ENCODE results near the gene NARS2. TPM values are rescaled to one million over a fixed set of nuclear protein-coding genes. Genes with fewer than 3 reads are reported as not detected.

Gene NARS2
- total RNA-seq, 1 experiment from 2014 or later: 27.6 TPM

DNA sequence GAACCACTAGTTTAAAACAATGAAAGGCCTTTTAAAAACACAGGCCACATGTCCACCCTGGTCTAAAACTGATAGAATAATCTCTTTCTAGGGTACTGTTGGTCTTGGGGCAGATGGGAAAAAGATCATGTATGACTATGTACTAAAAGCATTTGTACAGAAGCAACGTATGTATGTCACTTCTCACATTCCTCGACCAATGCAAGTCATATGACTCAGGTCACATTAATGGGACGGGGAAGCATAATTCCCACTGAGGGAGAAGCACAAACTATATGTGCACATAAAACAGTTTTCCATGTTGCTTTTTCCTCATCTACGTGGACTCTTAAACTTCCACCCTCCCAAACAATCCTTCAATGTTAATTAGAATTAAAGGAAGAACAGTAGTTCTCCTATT lies 124.8 kb downstream of the NARS2 start:
- no peaks in the 10 kb centered on the region for H3K36me3 ChIP-seq
- H3K27me3 ChIP-seq: no peaks in the 10 kb centered on the region
- DNase-seq: no peak
- no peaks in the 10 kb centered on the region for H3K9me3 ChIP-seq
- no peak overlapping the region for H3K4me3 ChIP-seq

DNA sequence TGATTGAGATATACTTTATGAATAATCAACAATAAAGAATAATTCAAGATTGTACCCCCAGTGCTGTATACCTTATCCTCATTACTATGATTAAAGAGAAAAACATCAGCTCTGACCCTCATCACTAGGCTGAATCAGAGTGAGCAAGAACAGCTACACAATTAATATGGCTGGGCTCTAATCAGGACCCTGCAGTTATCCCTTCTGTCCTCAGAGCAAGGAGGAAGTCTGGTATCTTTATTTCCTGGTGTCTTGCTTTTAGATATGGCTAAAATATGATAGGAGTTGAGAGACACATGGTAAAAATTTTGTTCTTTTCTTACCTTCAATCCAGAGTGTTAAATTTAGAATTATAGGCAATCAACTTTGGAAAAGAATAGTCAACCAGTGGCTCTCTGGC lies 128.5 kb downstream of the NARS2 start:
- Histone ChIP-seq H3K4me3 (no peak overlapping the region), H3K36me3 (no peaks in the 10 kb centered on the region; the same call in 1 of the 2 replicates), H3K9me3 (no peaks in the 10 kb centered on the region), H3K27me3 (no peaks in the 10 kb centered on the region)
- DNase-seq: no peak

DNA sequence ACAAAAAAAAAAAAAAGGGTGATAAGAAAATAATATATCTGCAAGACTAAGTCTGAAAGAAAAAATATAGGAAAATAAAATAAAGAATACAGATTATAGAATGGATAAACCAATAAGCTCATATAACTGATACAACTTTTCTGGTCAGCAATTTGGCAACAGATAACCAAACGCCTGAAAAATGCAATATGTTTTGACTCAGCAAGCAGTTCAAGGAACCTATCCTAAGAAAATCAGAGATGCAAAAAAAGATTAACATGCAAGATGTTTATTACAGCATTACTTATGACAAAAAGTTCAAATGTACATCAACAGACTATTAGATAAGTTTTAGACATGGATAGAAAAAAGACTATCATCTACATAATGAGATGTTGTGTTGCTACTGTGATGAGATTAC lies 129.9 kb downstream of the NARS2 start:
- H3K36me3 ChIP-seq: no peaks in the 10 kb centered on the region; the same call in 1 of the 2 replicates
- H3K9me3 ChIP-seq: no peaks in the 10 kb centered on the region
- DNase-seq: no peak
- H3K4me3 ChIP-seq: no peak overlapping the region
- H3K27me3 ChIP-seq: no peaks in the 10 kb centered on the region

DNA sequence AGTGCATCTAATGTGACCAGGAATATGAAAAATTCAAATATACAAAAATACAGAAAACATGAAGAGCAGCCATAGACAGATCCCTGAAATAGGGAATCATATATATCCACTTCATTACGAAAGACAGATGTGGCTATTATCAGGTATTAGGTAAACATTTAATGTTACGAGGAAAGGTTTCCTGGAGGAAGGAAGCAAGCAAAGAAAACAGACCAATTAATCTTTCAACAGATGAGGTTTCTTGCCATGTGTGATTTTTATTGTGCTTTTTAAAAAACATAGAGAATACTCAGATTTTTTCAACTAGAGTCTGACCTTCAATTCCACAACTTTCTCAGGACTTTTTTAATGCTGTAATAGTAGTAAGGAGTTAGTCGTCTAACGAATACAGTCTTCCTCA lies 132.7 kb downstream of the NARS2 start:
- H3K9me3 ChIP-seq: no peaks in the 10 kb centered on the region
- no peak overlapping the region for H3K4me3 ChIP-seq
- no peaks in the 10 kb centered on the region for H3K27me3 ChIP-seq
- DNase-seq: no peak
- H3K36me3 ChIP-seq: no peaks in the 10 kb centered on the region; the same call in 1 of the 2 replicates

DNA sequence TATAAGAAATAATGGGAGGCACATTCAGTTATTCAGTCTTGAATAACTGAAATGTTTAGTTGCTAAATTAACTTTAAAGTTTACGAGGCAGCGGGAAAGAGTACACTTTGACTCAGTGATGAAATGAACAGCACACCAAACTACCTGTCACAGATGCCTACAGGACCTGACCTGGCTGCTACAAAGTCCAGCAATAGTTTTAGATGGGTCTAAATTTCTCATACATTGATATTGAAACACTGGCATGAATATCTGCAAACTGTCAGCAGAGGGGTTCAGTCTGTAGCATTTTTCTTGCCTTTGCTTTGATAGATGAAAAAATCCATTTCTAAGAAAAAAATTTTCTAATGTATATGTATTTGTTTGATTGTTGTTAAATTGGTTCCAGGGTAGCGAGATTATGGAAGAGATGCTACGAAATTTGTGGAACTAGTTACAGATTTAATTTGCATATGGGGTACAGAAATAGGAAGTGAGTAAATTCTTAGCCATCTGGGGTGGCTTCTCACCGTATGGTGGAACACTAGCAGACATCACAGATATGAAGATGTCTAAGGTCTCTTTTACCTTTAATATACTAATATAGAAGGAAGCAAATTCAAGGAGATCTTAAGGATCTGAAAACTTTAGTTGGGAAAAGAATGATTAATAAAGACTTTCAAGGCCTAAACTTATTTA lies 136.2 kb downstream of the NARS2 start:
- Histone ChIP-seq H3K9me3 (no peaks in the 10 kb centered on the region), H3K27me3 (no peaks in the 10 kb centered on the region), H3K4me3 (no peak overlapping the region), H3K36me3 (no peaks in the 10 kb centered on the region; the same call in 1 of the 2 replicates)
- DNase-seq: no peak

DNA sequence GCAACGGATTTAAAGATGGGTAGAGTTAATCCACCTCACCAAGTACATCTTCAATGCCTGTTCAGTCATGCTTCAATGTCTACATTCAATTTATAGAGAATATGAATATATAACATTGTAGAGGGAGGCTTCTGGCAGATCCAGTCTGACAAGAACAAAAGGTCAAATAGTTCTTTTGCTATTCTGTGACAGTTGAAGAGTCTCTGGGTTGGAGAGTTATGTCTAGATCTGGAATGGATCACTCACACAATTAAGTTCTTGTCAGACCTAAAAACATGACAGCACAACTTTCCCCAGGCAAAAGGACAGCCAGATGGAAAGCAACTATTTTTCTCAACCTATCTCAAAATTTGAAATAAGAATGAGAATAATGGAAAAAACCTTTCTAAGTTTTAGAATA lies 141.7 kb downstream of the NARS2 start:
- no peaks in the 10 kb centered on the region for H3K27me3 ChIP-seq
- H3K9me3 ChIP-seq: no peaks in the 10 kb centered on the region
- no peak for DNase-seq
- H3K36me3 ChIP-seq: no peaks in the 10 kb centered on the region
- H3K4me3 ChIP-seq: no peak overlapping the region

DNA sequence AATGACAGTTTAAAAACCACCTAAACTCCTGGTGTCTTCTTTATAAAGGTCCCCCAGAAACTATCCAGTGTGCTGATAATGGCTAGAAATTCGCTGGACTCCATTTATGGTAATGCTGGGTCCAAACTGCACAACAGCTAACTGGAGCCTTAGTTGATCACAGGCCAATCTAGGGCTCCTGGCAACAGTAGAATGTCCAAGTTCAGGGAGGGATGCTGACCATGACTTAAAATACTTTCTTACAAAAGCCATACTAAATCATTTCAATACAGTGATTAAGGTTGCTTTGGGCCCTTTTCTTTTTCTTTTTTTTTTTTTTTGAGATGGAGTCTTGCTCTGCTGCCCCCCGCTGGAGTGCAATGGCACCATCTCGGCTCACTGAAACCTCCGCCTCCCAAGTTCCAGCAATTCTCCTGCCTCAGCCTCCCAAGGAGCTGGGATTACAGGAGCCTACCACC lies 142.6 kb downstream of the NARS2 start:
- DNase-seq: peak; percentile 9
- Histone ChIP-seq H3K36me3 (no peaks in the 10 kb centered on the region), H3K9me3 (no peaks in the 10 kb centered on the region), H3K4me3 (no peak overlapping the region), H3K27me3 (no peaks in the 10 kb centered on the region)

DNA sequence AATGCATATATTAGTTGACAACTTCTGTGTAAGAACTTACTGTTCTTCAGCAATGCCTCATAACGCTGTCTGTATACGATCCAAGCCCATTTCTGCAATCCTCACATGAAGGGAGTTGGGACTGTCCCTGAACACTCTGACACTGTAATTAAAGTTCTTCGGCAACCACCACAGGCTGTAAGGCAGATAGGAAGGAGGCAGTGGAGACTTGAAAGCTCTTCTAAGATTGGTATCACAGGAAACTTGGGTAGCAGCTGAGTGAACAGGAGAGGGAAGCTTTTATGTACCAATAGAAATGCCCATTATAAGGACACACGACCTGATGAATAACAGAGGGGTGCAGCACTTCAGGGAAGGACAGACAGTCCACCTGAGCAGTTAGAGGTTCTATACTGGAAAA lies 145.0 kb downstream of the NARS2 start:
- Histone ChIP-seq H3K4me3 (no peak overlapping the region), H3K27me3 (no peaks in the 10 kb centered on the region), H3K36me3 (no peaks in the 10 kb centered on the region), H3K9me3 (no peaks in the 10 kb centered on the region)
- no peak for DNase-seq

DNA sequence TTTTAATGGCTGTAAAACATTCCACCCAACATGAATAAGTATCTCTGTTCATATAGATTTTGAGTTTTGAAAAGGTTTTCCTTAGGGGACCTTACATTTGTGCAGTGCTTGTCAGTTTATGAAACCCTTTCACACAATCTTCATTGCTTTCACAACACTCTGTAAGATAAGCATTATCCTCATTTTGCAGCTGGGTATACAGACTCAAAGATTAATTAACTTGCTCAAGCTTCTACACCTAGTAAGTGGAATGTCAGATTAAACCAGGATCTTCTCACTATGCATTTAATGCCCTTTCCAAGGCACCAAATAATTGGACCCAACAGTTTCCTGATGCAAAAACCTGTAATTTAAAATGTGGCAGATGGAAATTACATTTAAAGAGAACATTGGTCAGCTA lies 145.5 kb downstream of the NARS2 start:
- DNase-seq: no peak

DNA sequence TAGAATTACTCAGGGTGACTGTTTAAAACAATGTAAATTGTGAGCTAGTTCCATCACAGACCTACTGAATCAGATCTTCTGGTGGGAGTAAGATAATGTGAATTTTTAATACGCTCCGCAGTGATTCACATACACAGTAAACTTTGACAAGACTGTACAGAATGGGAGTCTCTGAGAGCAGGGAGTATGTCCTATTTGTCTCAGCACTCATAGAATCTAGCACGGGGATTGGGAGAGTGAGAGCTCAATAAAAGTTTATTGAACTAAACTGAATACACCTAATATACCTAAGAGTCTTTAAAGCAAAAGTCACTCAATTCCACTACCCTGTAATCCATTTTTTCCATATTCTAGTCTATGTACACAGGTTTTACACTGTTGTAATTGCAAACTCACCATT lies 145.9 kb downstream of the NARS2 start:
- H3K36me3 ChIP-seq: no peaks in the 10 kb centered on the region
- no peaks in the 10 kb centered on the region for H3K9me3 ChIP-seq
- DNase-seq: no peak

More for the DNA sequence above, 145.5 kb downstream of the NARS2 start:
- Histone ChIP-seq H3K36me3 (no peaks in the 10 kb centered on the region), H3K27me3 (no peaks in the 10 kb centered on the region), H3K9me3 (no peaks in the 10 kb centered on the region), H3K4me3 (no peak overlapping the region)

DNA sequence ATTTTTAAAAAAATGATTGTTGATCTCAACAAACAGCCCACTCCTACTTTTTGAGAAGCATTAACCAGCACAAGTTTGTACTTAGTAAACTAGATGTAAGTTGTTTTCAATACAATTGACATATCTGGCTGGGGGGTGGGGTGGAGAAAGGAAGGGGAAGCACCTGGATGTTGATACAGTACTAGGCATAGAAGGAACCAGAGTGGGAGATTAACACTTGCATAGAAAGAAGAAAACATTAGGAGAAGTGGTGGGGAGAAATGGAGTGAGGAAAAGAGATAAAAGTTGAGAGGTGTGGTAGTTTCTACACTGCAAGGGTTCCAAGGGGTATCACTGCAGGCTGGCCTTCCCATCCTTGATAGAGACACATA lies 146.4 kb downstream of the NARS2 start:
- no peaks in the 10 kb centered on the region for H3K9me3 ChIP-seq
- DNase-seq: no peak
- no peak overlapping the region for H3K4me3 ChIP-seq
- H3K36me3 ChIP-seq: no peaks in the 10 kb centered on the region
- H3K27me3 ChIP-seq: no peaks in the 10 kb centered on the region

More for the DNA sequence above, 145.9 kb downstream of the NARS2 start:
- Histone ChIP-seq H3K4me3 (no peak overlapping the region), H3K27me3 (no peaks in the 10 kb centered on the region)

DNA sequence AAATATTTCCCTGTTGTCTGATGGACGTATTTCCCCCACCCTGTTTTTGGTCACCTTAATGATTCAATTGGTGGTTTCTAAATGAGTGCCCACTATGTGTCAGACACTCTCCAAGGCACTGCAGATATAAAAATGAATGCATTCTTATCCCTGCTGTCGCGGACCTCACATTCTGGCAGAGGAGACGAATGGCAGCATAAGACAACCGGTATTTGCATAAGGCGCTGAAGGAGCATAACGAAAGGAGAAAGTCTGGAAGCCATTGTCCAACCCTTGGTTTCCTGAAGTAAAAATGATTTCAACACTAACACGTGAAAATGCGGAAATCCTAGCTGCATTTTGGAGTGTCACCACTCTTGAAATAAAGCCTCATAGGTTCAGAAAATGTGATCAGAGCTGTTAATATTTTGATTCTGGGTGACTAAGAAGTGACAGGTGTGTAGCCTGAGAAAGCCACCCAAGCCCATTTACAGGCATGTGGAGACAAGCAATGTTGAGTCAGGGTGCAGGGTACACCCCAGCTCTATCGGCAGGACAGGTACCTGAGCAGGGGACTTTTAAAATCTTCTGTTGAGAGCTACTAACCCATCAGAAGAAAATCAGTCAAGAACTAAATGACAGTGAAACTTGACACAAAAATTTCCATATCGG lies 146.9 kb downstream of the NARS2 start:
- Histone ChIP-seq H3K27me3 (no peaks in the 10 kb centered on the region), H3K4me3 (no peak overlapping the region), H3K9me3 (no peaks in the 10 kb centered on the region), H3K36me3 (no peaks in the 10 kb centered on the region)
- no peak for DNase-seq

DNA sequence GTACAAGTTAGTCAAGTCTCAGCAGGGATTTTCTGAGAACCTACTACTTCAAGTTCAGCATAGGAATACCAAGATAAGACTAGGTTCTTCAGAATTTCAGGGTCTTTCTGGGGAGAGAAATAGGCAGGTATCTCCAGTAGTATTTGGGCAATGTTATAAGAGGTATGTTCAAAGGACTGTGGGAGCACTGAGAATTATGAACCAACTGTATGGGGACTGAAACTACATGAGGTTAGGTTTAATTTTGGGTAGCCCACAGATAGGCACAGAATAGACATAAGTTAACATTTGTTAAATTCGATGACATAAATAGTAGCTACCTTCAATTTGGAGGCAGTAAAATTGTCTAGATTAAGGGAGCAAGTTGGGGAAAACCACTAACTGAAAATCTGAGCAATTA lies 147.8 kb downstream of the NARS2 start:
- H3K27me3 ChIP-seq: no peaks in the 10 kb centered on the region
- no peak overlapping the region for H3K4me3 ChIP-seq
- H3K9me3 ChIP-seq: no peaks in the 10 kb centered on the region
- H3K36me3 ChIP-seq: no peaks in the 10 kb centered on the region
- DNase-seq: no peak

DNA sequence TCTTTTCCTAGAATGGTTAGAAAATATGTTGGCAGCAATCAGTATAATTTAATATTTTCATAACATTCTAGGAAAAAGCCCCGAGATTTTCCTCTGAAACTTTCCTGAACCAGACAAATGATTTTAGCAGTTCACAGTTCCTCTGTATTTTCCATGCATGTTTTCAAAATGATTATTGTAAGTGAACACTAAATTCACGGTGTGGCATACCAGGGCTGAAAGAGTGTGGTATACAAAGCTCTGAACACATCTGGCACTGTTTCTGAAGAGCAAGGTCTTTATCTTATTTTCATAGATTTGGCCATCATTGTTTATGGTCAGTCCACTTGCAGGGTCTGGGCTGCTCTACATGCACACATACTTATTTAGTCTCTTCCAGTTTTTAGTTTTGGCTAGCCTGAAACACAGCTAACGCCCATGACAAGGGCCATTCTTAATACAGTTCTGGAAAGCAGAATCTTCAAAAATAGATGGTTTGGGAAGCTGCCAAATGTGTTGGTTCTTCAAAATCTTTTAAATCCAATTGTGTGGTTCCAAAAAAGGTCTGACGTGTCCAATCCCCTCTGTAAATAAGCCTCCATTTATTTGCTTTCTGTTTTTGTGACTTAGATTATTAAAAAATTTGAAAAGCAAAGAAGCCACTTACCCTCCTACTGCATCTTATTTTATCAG lies 149.1 kb downstream of the NARS2 start:
- DNase-seq: no peak
- H3K4me3 ChIP-seq: no peak overlapping the region
- no peaks in the 10 kb centered on the region for H3K36me3 ChIP-seq
- no peaks in the 10 kb centered on the region for H3K27me3 ChIP-seq
- H3K9me3 ChIP-seq: no peaks in the 10 kb centered on the region

DNA sequence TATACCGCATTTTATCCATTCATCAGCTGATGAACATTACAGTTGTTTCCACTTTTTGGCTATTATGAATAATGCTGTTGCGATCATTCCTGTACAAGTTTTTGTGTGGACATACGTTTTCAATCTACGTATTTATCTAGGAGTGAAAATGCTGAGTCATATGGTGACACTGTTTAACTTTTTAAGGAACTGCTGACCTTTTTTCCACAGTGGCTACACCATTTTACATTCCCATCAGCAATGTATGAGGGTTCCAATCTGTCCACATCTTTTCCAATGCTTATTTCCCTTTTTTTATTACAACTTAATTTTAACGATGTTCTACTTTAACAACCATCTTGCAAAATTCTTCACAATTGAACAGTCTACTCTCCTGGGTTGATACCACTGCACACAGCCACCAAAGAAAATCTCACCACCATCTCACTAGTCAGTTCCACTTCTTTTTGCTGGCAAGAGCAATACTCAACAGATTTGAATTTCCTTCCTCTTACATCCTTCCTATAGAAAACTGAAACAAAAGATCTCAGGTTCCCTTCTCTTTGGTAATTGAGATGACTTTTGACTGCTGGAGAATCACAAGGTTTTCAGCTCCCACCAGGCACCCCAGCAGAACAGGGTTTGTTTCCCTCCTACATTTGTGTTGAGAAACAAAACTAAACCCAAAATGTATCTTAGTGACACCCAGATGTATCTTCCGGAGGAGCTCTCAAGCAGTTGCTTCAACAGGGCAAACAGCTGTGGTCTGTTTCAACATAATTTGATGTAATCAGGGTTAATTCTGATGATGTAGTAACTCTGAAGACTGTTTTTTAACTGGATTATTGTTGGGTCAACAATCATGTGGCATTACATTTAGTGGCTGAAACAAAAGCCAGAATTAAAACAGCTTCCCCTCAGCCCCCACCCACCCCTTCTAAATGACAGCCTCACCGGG lies 150.1 kb downstream of the NARS2 start:
- Histone ChIP-seq H3K4me3 (no peak overlapping the region), H3K36me3 (no peaks in the 10 kb centered on the region), H3K27me3 (no peaks in the 10 kb centered on the region), H3K9me3 (no peaks in the 10 kb centered on the region)
- DNase-seq: no peak

DNA sequence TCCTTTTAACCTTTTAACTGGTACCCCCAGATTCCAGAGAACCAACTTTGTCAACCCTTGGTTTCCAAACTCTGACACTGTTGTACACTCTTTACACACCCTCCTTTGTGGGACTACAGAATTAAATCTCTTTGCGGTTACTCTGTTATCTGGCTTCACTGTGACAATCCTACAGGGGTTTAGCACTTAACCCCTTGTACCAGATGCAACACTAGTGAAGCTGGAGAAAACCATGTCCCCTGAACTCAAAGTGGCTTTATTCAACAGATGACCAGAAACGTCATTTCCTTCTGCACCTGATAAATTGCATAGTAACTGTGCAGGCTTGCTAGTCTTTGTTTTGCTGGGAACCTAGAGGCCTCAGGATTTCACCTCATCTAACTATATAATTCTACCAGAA lies 151.4 kb downstream of the NARS2 start:
- H3K9me3 ChIP-seq: no peaks in the 10 kb centered on the region
- DNase-seq: no peak
- no peaks in the 10 kb centered on the region for H3K36me3 ChIP-seq
- H3K27me3 ChIP-seq: peaks cover 6% of the 10 kb centered on the region
- H3K4me3 ChIP-seq: no peak overlapping the region

DNA sequence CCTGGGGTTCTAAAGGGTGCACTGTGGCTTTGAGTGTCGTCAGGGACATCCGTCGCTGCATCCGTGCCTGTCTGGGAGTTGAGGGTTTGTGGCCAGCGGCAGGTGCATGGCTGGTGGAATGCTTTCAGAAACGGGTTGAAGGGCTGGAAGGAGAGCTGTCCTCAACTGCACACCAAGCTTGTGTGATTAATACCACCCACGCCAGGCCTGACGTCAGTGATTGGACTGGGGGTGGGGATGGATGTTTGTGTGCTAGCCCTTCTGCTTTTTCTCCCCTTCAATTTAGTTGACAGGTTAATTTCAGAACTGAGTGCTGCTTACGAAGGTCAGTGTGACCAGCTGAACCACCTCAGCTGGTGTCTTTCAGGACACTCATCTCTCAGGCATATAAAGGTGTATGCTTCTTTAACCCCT lies 153.9 kb downstream of the NARS2 start:
- DNase-seq: peak; percentile 26
- no peak overlapping the region for H3K4me3 ChIP-seq

More for the DNA sequence above, 153.9 kb downstream of the NARS2 start:
- no peaks in the 10 kb centered on the region for H3K36me3 ChIP-seq
- peaks cover 8% of the 10 kb centered on the region for H3K27me3 ChIP-seq
- no peaks in the 10 kb centered on the region for H3K9me3 ChIP-seq
